ENCODE data around the gene BNC2.

BNC2 gene

DNA sequence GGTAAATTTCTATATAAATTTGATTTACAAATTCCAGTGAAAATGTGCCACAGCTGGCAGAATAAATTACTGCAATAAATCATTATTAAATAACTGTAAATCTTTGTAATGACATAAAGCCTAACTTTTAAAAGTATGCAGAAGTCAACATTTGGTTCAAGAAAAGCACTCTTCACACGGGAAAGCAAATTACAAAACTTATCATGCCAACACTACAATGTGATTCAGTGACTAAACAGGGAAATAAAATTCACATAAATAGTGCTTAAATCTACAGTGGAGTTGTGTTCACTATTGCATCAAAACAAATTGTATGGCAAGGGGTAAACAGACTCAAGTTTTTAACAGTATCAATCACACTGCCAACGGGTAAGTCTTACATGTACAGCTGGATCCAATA is 117.2 kb downstream of the BNC2 start:
- no peak for DNase-seq

DNA sequence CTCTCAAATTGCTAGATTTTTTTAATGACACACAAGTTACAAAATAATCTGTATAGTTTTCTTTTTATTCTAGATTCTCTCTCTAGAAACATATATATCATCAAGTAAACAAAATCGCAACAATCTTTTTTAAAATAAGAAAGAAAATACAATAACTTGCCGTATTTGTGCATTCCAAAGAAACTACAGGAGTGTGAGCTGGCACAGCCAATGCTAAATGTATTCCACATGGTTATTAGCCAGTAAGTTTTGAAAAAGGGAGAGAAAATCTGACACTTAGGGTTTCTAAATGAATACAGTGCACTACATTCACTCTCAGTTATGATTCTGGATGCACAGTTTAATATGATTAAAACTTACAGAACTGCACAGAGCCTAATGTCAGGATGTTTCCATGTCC is 117.9 kb downstream of the BNC2 start:
- no peak for DNase-seq

DNA sequence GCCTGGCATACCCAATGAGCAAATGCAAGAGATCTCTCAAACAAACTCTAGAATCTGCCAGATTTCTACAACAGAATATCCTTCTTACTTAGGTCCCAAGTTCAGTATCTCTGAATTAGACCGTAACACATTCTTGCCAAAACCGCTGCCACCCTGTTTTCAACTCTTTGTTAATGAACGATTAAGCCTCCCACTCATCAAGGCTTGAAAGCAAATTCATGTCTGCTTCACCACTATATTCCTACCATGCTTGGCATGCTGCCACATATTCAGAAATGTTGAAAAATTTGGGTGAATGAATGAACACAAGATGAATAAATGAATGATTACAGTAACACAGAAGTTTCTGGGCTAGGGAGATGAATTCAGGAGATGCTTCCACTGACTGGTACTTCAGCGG is 119.9 kb downstream of the BNC2 start:
- DNase-seq = no peak

DNA sequence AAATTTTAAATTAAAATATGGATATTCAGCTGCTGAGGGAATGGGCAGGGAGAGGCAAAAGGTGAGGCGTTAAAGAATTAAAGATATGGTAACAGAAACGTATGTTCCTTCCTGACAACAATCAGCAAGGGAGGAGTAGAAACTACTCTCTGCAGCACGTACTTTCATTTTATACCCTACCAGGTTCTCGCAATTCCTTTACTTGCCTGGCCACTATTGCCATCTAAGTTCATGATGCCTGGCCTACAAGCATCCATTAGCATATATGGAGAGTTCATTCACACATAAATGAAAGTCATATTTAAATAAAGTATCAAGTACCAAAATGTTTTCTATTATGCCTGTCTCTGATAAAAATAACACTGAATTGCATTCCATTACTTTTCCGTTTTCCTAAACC is 125.1 kb downstream of the BNC2 start:
- DNase-seq = no peak

DNA sequence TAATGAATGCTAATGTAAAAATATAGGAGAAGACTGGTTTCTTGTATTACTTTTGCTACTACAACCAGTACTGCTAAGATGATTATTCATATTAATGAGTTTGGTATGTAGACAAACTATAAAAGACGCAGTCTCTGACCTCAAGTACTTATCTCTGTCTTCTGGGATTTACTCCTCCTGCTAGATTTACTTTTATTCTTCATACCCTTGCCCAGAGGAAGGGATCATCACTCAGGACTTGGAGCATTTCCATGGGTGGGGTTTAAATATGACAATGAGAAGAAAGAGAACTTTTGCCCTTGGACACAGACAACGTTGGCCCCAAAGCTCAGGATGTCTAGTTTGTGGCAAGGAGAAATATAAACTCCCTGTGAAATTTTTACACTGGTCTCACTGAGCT is 126.1 kb downstream of the BNC2 start:
- no peak for DNase-seq

DNA sequence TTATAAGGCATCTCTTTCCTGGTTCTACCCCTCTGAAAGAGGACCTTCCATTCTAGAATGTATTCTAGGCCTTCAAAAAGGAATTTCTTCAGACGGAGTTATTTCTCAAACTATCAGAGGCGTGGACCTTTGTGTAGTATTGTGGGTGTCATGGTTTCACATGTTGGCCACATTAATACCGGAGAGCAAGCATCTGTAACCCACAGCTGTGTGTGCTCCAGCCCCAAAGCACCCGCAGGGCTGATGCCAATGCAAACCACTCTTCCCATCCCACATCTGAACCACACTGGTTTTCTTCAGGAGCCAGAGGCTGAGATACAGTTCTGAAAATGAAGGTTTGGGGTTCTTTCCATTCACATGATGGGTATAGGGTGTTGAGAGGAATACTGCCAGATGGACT is 127.1 kb downstream of the BNC2 start:
- no peak for DNase-seq

DNA sequence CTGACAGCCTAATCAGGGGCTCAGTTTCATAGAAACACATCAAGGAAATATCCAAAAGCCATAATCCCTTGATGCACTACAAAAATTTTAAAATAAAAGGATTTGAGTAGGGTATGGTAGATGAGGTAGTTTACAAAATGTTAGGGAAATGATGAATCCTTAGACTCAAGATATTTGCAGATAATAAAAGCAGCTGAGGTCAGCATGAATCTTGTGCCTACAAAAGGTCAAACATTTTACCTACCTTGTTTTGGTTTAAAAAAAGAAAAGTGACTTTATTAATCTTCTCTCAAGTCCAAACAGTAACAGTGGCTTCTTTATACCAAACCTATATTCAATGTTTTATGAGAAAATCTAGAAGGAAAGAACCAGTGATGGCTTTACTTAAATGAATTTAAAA is 135.5 kb downstream of the BNC2 start:
- no peak for DNase-seq

DNA sequence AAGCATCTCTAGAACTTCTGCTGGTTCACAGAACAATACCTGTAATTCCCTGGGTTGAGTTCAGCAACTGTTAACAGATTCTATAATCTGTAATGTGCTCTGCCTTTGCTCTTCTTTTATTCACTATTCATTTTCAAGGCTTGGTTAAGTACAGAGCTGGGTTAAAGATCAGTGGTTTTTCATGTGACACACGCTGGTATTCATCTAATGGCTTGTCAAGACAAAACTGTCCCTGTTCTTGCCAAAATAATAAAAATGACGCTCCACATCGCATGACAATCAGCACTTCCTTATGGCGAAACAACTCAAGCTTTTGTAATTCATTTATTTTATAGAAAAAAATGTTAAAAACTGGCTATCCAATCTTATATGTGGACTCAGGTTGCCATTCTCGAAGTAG is 137.9 kb downstream of the BNC2 start:
- DNase-seq = no peak

DNA sequence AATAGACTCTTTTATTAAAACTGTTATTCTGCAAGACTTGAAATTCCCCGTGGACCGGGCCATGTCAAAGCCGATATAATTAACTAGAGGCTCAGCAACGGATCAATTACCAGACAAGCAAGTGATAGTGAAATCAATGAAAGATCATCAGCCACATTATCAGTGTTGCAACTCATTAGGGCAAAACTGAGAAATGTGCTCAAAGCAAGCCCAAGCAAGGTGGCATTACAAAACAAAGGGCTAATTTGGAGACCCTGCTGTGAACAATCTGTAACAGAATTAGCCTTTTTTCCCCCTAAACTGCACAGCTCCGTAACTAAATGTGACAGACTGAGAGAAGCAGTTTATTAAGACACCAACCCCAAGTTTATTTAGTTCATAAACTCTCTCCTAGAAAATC is 140.3 kb downstream of the BNC2 start:
- DNase-seq = no peak

DNA sequence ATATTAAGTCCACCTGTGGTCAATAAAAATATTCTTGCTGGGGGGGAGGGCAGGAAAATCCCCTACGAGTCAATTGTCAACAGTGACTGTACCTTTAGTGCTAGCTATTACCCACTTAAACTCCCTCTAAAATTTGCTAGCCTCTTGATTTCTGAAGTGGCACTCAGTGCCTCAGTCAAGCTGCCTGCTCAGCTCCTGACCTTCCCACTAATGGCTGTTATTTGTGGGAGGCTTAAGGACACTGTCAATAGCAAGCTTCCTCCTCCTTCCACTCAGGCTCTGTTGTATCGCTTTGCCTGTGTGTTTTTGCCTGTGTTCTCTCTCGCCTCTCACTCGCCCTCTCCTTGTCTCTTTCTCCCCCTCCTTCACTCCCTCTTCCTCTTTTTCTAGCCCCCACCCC is 140.8 kb downstream of the BNC2 start:
- DNase-seq = no peak

DNA sequence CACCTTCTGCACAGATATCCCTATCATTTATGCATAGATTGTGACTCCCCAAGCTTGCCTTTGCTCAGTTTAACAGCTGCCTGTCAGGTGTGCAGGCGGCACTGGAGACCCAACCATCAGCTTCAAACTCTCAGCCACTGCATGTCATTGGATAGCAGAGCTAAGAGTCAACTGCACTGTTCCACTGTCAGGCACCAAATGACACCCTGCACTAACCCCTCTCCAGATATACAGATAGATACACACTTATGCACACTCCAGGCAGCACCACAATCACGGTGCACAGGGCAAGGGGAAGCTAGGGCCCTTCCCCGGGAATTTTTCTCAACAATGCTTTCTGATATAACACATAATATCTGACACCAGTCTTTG is 142.3 kb downstream of the BNC2 start:
- DNase-seq = no peak

DNA sequence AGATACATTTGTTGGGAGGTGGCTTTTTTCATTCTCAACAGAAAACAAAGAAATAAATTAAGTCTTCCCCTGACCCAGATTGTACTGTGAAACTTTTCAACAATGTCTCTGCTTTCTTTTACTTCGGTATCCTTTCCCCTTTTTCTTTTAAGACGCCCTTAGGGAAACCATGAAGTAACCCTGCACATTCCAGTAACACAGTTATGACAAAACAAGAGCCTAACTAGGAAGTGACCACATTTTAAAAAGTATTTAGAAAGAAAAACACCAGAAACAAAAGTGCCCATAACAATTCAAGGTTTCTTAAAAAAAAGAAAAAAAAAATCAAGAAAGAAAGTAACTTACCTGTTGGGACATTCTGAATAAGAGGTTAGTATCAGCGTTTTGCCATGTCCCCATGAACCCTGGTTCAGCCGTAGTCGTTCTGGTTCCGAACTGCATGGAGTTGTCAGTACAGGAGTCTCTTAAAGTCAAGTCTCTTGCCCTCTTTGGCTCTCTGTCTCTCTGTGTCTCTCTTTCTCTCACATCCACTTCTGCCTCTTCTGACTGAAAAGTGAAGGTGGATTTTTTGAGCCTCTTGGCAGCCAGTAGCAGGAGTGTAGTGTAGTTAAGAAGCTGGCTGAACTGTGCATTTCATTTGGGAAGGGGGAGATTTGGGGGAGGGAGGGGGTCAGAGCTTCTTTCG is 142.9 kb downstream of the BNC2 start:
- DNase-seq = no peak

DNA sequence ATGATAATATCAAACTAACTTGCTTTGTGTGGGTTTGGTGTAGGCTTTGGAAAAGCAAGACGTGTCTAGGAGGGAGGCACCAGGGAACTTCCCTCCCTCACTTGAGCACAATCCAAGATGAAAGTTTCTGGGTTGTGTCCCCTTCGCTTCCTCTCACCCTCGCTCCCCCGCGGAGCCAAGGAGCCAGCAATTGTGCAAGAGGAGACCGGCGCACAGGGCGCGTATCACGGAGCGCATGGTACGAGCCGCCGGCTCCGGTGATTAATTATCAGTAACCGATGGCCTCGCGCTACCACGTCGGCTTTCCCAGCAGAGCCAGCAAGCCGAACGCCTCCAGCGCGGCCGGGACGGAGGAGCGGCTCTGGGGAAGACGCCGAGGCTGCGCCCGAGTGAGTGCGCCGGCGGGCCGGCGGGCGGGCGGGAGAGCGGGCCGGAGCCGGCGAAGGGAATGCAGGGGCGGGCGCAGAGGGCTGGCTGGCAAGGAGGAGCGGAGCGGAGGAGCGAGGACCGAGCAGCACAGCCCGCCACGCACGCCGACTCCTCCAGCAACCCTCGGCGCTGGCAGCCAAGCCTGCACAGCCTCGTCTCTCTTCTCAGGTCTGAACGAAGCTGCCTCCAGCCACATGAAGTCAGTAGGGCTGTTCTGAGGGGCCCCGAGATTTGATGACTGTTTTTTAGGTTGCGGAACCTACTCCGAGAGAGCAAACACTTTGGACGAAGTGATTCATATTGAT is 143.6 kb downstream of the BNC2 start:
- peak in 1 of 2 donors; percentile 3 for DNase-seq

DNA sequence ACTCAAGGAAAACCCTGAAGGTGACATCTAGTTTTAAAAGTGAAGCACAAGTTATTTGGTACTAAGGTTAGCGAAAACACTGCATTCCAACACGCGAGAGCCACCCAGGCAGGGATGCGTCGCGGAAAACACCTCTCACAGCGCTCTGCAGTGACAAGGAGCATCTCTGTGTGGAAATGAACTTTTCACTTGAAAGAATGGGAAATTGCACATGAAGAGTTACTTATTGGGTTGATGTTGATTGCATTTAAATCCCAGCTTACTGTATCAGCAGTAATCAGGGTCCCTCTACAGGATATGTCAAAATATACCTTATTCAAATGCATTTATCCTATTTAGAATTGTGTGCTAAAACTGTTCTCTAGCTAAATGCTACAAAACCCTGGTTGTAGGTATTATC is 144.4 kb downstream of the BNC2 start:
- no peak for DNase-seq

DNA sequence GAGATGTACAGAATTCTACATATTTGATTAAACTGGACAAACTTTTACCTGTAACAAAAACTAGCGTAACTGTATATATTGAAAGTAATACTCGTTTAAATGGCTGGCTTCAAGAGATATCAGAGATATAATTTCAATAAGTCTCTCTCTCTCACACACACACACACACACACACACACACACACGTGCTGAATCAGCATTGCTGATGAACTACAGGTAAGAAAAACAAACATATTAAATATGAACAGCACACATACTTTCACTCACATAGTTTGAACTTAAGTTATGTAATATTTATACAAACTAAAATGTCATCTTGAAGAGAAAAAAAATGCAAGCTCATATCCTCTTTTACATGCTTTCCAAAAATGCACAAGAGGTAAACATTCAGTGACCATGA is 145.4 kb downstream of the BNC2 start:
- DNase-seq = no peak

DNA sequence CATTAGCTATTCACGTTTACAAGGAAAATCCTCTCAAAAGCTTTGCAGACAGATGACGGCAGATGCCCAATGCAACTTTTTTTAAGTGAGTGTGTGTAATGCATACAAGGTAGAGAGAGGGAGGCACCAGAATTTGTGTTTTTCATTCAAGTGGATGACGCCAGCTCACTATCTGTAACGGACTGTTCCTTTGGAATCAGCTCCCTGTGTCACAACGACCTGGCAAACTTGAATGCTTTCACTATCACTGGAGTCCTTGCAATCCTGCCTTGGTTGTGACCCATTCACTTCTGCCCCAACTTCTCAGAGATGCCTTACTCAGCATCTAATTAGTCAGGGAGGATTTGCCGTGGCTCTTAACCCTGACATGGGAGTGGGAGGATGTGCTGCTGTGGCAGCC is 148.5 kb downstream of the BNC2 start:
- no peak for DNase-seq

DNA sequence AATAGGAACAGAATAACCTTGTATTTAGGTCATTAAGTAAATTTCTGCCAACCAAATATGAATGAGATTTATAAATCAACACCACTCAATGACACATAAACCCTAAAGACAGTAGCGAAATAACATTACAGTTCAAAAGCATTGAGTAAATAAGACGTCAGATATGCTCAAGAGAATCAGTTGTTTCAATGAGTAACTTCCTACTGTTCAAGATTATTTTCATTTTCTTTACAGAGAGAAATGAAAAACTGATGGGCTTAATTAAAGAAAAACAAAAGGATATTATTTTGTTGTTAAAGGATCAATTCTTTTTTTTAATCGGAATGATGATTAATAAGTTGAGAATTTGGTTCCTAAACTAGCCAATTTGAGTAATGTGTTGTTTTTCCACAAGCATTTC is 150.1 kb downstream of the BNC2 start:
- no peak for DNase-seq

DNA sequence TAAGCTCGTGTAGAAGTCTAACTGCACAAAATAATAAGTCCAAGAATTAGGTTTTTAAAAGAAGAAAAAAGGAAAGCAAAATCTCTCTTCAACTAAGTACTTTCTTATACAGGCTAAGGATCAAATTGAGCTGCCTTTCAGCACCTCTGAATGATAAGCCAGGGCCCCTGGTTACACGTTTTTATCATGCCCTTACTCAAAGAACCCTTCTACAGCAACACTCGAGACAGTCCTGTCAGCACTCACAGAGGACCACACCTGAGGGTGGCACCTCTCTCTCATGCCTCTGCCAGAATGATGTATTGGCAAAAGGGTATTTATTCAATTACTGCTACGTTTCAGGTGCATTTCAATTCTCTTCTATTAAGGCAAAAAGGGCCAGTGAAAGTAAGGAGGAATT is 150.5 kb downstream of the BNC2 start:
- no peak for DNase-seq

DNA sequence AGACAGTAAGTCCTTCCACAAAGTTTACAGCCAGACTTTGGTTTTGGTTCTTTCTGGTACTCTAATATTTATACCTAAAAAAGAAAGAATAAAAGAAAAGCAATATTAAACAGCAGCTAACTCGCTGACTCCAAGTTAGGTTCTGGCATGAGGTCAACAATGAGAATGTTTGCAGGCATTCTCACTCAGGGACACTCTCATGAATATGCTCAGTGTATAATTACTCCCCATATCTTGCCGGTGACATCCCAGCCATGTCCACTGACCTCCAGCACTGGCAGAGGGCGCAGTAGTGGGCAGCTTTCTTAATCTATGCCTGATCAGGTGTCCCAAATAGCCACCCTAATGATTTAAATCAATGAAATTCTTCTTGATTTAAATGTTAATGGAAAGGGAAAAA is 151.5 kb downstream of the BNC2 start:
- DNase-seq = no peak

DNA sequence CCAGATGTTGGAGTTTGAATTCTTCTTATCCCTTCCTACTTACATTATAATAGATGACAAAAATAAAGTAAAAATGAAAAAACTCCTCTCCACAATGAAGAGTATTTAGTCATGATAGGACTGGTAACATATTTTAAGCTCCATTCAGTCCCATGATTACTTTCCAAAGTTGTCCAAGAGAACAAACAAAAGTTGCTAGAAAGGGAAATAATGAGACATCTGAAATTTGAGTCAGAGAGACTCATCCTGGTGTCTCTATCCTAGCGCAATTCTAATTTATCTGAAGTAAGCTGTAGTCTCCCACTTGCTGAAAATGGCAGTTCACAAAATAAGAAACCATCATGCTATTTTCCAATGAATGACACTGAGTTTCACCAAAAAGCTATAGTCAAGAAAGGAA is 152.2 kb downstream of the BNC2 start:
- no peak for DNase-seq

DNA sequence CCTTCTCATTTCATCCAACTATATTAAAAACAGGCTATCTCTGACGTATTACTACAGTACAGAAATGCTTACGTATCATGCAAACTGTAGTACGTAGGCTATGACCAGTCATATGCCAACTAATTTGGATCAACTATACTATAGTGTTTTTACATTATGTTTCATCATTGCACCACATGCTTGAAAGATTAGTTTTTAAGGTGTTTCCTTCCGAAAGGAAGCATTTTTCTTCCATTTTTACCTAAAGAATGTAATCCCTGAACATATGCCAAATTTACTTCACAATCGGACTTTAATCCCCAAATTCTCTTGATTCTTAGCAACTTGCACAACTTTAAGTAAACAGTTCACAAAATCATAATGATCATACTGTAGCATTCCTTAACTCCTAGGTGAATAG is 153.9 kb downstream of the BNC2 start:
- no peak for DNase-seq

DNA sequence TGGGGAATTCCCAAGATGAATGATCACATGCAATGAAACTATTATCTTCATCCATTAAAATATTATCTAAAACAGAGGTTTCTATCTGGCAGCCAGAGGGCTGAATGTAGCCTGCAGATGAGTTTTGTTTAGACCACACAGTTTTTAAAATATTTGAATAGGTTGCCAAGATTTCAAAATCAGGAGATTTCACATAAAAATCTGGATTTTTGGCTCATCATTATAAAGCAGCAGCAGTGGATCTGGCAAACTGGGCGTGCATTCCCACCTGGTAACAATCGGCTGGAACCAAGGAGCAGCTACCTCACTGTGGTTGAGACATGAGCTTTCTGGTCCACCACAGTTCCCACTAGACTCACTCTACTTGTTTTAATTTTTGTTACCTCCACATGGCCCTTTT is 155.1 kb downstream of the BNC2 start:
- DNase-seq = no peak

DNA sequence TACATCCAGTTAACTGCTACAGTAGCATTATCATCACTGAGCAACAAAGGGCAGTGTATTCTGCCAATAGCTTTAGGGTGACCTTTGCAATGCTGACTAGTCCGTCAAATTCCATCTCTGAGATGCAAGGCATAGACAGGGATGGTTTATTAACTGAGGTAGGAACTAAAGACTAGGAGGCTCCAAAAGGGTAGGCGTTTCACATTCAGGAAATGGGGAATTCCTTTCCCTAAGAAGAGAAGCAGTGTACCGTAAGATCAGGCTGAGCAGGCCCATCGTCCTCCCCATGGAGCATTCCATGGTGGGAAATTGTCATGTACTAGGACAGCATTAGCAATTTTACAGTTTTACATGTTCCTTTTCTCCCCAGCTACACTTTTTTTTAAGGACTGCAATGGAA is 157.7 kb downstream of the BNC2 start:
- DNase-seq = no peak

DNA sequence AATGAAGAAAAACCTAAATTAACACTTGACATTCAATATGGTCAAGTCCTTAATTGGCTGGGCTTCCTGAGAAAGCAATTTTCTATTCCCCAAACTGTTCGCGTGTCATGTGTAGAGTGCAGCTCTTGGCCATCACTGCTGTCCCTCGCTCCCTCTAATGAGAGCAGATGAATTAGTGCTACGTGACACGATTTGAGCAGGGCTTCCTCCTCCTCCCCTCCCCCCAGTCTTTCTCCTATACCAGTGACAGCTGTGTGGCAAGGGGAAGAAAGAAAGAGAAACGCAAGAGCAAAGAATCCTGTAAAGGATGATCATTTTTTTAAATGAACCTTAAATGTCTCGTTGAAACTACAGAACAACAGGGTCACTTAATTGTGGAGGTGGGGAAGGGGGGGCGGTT is 159.6 kb downstream of the BNC2 start:
- DNase-seq = no peak

DNA sequence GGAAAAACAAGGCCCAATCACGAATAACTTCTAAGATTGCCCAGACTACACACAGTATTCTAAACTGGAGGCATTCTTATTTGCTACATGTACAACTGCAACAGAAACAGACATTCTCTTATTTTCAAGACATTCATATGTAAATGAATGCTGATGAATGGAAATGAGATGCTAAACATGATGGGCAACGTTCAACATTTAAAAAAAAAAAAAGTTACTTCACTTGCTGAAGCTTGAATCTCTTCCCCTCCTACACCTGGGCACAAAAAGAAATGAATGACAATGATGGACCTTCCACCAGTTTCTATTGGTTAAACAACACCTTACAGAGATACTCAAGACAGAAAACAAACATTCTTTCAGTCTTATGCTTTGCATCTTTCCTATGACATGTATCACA is 160.5 kb downstream of the BNC2 start:
- no peak for DNase-seq
